HAP-1 (cell line): Measurements from ENCODE around the gene ADAMTSL4.
A peak's percentile ranks its signal among the peaks of the same experiment; 100 is the strongest.
"Not testable (repeated sequence)": the region's sequence is repeated elsewhere in the genome, so short reads cannot be mapped to it uniquely, and the experiment has no call there.

Experiments used
- DNase-seq, 2 experiments: peaks; one replicate each; pipeline ENCODE4 v3.0.0-alpha.2; 2016 to 2020; ENCODE audit warnings: low spot score in 2 of 2
- H3K27me3 ChIP-seq: fragments of 250-450 bp; sonication (Bioruptor Pico); 2 replicates; pipeline ENCODE4 v1.5.1; 2020; ENCODE audit warnings: low read depth, mild to moderate bottlenecking, moderate library complexity
- H3K36me3 ChIP-seq: fragments of 250-450 bp; sonication (Bioruptor Pico); replicated peaks from 2 replicates; pipeline ENCODE4 v1.5.1; 2020; ENCODE audit warnings: mild to moderate bottlenecking
- H3K4me1 ChIP-seq: fragments of 250-450 bp; sonication (Bioruptor Pico); 2 replicates; pipeline ENCODE4 v1.5.1; 2020; ENCODE audit warnings: mild to moderate bottlenecking
- H3K4me3 ChIP-seq: fragments of 250-450 bp; sonication (Bioruptor Pico); 2 replicates; pipeline ENCODE4 v1.5.1; 2020; ENCODE audit warnings: mild to moderate bottlenecking, moderate library complexity
- H3K9me3 ChIP-seq: fragments of 250-450 bp; sonication (Bioruptor Pico); 2 replicates; pipeline ENCODE4 v1.5.1; 2020; ENCODE audit warnings: mild to moderate bottlenecking, moderate library complexity
- in situ Hi-C: fragments of 300-500 bp; cut with MboI; formaldehyde crosslinking; loops from 3 replicates; pipeline ENCODE4 v1.14.3; 2020; ENCODE audit warnings: low sequenced_read_pairs, inconsistent platforms, mixed read lengths

Gene ADAMTSL4

GRCh38 chr1:150596095-150596892 lies 47.1 kb downstream of the ADAMTSL4 start:
- Histone ChIP-seq H3K4me3 (no peak overlapping the region), H3K36me3 (no peaks in the 10 kb centered on the region), H3K9me3 (0 out of 2 replicates have a peak, but pooled peaks cover 2% of the 10 kb centered on the region), H3K4me1 (peaks cover 9% of the 10 kb centered on the region), H3K27me3 (no peaks in the 10 kb centered on the region)
- DNase-seq: no peak
- in situ Hi-C loops: no loop called here

GRCh38 chr1:150596976-150597375 lies 47.8 kb downstream of the ADAMTSL4 start:
- in situ Hi-C loops: no loop called here
- no peak overlapping the region for H3K4me3 ChIP-seq
- peaks cover 9% of the 10 kb centered on the region for H3K4me1 ChIP-seq
- H3K36me3 ChIP-seq: no peaks in the 10 kb centered on the region
- H3K27me3 ChIP-seq: no peaks in the 10 kb centered on the region
- 0 out of 2 replicates have a peak, but pooled peaks cover 2% of the 10 kb centered on the region for H3K9me3 ChIP-seq
- DNase-seq: peak; percentile 73 to 92

GRCh38 chr1:150598346-150598745 lies 49.1 kb downstream of the ADAMTSL4 start:
- H3K4me1 ChIP-seq, H3K9me3 ChIP-seq, in situ Hi-C loops, H3K36me3 ChIP-seq, H3K27me3 ChIP-seq, DNase-seq, H3K4me3 ChIP-seq: not testable (repeated sequence)

- peaks cover 20% of the 10 kb centered on the region for H3K4me1 ChIP-seq
- no peak overlapping the region for H3K4me3 ChIP-seq
- DNase-seq: no peak
- H3K9me3 ChIP-seq: no peaks in the 10 kb centered on the region
- no peaks in the 10 kb centered on the region for H3K27me3 ChIP-seq
- in situ Hi-C loops: no loop called here
- no peaks in the 10 kb centered on the region for H3K36me3 ChIP-seq
These were observed 52.3 kb downstream of the ADAMTSL4 start for GRCh38 chr1:150601540-150601939.

- peaks cover 15% of the 10 kb centered on the region for H3K4me1 ChIP-seq
- H3K9me3 ChIP-seq, DNase-seq, H3K4me3 ChIP-seq, in situ Hi-C loops, H3K27me3 ChIP-seq, H3K36me3 ChIP-seq: not testable (repeated sequence)
These were observed 53.2 kb downstream of the ADAMTSL4 start for GRCh38 chr1:150602372-150602771.

GRCh38 chr1:150603711-150604110 lies 54.5 kb downstream of the ADAMTSL4 start:
- DNase-seq: no peak
- H3K27me3 ChIP-seq: no peaks in the 10 kb centered on the region
- no peak overlapping the region for H3K4me3 ChIP-seq
- in situ Hi-C loops: no loop called here
- H3K4me1 ChIP-seq: peaks cover 14% of the 10 kb centered on the region
- no peaks in the 10 kb centered on the region for H3K9me3 ChIP-seq
- H3K36me3 ChIP-seq: no peaks in the 10 kb centered on the region

- no peak for DNase-seq
- Histone ChIP-seq H3K4me3 (no peak overlapping the region), H3K9me3 (no peaks in the 10 kb centered on the region), H3K27me3 (no peaks in the 10 kb centered on the region), H3K36me3 (no peaks in the 10 kb centered on the region), H3K4me1 (peaks cover 14% of the 10 kb centered on the region)
- in situ Hi-C loops: no loop called here
These were observed 55.0 kb downstream of the ADAMTSL4 start for GRCh38 chr1:150604226-150604588.

- DNase-seq, in situ Hi-C loops: not testable (repeated sequence)
- H3K4me1 ChIP-seq: peaks cover 14% of the 10 kb centered on the region
These were observed 56.2 kb downstream of the ADAMTSL4 start for GRCh38 chr1:150605451-150605731.

GRCh38 chr1:150606463-150607142 lies 57.4 kb downstream of the ADAMTSL4 start:
- H3K9me3 ChIP-seq: no peaks in the 10 kb centered on the region
- in situ Hi-C loops: no loop called here

More at GRCh38 chr1:150605451-150605731, 56.2 kb downstream of the ADAMTSL4 start:
- not testable (repeated sequence) for H3K4me3 ChIP-seq, H3K36me3 ChIP-seq, H3K9me3 ChIP-seq, H3K27me3 ChIP-seq

GRCh38 chr1:150609732-150610131 lies 60.5 kb downstream of the ADAMTSL4 start:
- no peaks in the 10 kb centered on the region for H3K27me3 ChIP-seq
- H3K9me3 ChIP-seq: no peaks in the 10 kb centered on the region
- peaks cover 5% of the 10 kb centered on the region for H3K4me1 ChIP-seq
- no peak for DNase-seq
- in situ Hi-C loops: no loop called here
- H3K4me3 ChIP-seq: no peak overlapping the region
- H3K36me3 ChIP-seq: peaks cover 16% of the 10 kb centered on the region

More at GRCh38 chr1:150606463-150607142, 57.4 kb downstream of the ADAMTSL4 start:
- no peaks in the 10 kb centered on the region for H3K27me3 ChIP-seq
- peaks cover 7% of the 10 kb centered on the region for H3K36me3 ChIP-seq
- peaks cover 14% of the 10 kb centered on the region for H3K4me1 ChIP-seq
- H3K4me3 ChIP-seq: no peak overlapping the region
- DNase-seq: no peak
